ENCODE data around the gene LGI4.

LGI4 gene

GRCh38 chr19:35134601-35135242, at the start of gene LGI4:
Gene LGI4, minus strand, starts transcription at chr19:35135059. Its CDS starts 379 bp downstream, at chr19:35134680.
- DNase-seq (ENCODE audit: low spot score), result no peak

- DNase-seq (ENCODE audit: low spot score), result no peak
Observed at GRCh38 chr19:35184267-35184666, 49.4 kb upstream of the LGI4 start.

- no peak for DNase-seq (ENCODE audit: low spot score)
Observed at GRCh38 chr19:35181387-35181786, 46.5 kb upstream of the LGI4 start.

- no peak for DNase-seq (ENCODE audit: low spot score)
Observed at GRCh38 chr19:35179830-35180229, 45.0 kb upstream of the LGI4 start.

DNA sequence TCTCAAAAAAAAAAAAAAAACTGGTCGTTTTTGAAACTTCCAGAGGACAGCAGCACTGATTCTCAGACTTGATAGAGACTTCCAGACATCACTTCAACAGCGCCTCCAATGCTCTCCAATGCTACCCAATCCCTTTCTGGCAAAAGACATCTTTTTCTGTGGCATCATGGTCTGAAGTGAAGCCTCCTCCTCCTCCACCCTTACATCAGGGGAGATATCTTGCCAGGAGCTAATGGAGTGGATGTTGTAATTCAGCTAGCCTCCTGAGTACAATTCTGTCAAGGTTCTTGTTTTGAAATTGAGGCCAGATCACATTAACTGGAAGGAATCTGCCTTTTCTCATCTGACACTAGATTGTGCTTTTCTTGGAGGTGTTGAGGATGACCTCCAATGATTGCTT, 43.8 kb upstream of the LGI4 start:
- DNase-seq (ENCODE audit: low spot score), result no peak

GRCh38 chr19:35177377-35178274, 42.8 kb upstream of the LGI4 start:
- DNase-seq (ENCODE audit: low spot score), result no peak

DNA sequence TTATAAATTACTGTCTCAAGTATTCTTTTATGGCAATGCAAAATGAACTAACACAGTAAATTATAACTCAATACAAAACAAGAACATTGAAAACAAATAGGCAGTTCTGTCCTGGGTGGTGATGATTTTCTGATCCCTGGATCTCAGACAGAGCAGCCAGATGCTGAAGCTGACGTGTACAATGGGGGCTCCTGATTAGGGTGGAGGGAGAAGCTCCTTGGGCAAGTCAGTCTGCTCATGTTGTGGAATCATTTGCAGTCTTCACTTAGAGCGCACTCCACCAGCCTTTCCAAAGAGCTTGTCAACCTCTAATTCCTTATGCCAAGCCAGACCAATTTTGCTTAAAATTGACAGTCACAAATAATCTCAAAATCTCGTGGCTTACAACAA, 41.3 kb upstream of the LGI4 start:
- no peak for DNase-seq (ENCODE audit: low spot score)

- no peak for DNase-seq (ENCODE audit: low spot score)
Observed at GRCh38 chr19:35174226-35174625, 39.4 kb upstream of the LGI4 start.

- no peak for DNase-seq (ENCODE audit: low spot score)
Observed at GRCh38 chr19:35171730-35172129, 36.9 kb upstream of the LGI4 start.

DNA sequence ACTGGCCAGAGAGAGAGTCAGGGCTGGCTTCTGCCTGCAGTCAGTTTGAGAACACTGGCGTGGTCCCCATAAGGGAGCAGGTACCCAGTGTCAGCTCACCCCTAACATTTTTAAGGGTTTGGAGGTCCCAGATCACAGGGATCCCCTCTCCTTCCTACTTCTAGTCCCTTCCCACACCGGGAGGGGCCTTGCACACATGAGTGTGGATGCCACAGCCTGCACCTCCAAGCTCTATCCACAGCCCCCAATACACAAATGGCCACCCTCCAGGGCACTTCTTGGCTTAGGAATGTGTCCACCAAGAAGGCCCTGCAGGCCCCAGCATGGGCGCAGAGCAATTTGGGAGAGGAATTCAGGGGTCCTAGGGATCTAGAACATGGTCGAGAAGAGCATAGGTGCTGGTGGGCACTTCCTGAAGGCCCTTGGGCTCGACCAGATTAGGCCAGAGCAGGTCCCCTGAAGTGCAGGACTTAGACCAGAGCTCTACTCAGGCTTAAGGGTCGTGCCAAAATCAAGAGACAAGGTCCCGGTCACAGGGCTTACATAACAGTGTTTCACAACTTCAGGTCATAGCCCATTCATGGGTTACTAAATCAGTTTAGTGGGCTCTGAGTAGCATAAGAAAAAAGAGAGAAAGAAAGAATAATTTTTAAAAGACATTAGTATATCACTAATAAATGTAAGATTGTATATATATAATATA, 35.7 kb upstream of the LGI4 start:
- DNase-seq (ENCODE audit: low spot score), result no peak

DNA sequence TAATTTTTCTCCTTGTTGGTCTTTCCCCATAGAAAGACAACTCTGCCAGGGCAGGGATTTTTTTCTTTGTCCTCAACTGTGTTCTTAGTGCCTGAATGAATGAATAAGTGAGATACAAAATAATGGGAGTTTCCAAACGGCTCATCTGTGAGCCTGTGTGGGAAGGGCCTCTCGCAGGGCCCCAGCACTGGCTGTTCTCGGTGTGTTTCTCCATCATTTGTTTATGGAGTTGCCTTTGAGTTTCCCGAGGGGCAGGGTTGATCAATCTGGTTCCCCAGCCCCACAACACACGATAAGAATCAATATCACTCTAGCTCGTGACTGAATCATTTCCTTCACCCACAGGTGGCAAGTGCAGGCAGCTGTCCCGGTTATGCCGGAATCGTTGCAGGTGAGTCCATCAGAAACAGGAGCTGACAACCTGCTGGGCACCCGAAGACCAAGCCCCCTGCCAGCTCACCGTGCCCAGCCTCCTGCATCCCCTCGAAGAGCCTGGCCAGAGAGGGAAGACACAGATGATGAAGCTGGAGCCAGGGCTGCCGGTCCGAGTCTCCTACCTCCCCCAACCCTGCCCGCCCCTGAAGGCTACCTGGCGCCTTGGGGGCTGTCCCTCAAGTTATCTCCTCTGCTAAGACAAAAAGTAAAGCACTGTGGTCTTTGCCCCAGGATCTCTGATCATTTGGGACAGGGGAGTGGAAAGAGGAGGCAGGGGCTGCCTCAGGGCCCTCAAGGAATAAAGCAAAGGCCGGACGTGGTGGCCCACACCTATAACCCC, 34.5 kb upstream of the LGI4 start:
- DNase-seq (ENCODE audit: low spot score), result no peak

DNA sequence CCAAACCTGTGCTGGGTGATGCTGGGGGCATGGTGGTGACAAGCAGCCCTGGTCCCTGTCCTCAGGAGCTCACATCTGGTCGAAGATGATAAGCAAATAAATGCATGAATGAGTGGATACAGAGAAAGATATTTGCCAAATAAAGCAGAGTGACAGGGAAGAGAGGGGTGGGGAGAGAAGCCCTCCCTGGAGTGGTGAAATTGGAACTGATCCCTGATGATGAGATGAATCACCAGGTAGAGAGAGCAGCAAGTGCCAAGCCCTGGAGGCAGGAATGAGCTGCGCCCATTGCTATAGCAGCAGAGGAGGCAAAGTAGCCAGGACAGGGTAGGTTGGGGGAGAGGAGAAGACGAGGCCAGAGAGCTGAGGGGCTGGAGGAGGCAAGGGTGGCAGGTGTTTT, 33.3 kb upstream of the LGI4 start:
- no peak for DNase-seq (ENCODE audit: low spot score)

DNA sequence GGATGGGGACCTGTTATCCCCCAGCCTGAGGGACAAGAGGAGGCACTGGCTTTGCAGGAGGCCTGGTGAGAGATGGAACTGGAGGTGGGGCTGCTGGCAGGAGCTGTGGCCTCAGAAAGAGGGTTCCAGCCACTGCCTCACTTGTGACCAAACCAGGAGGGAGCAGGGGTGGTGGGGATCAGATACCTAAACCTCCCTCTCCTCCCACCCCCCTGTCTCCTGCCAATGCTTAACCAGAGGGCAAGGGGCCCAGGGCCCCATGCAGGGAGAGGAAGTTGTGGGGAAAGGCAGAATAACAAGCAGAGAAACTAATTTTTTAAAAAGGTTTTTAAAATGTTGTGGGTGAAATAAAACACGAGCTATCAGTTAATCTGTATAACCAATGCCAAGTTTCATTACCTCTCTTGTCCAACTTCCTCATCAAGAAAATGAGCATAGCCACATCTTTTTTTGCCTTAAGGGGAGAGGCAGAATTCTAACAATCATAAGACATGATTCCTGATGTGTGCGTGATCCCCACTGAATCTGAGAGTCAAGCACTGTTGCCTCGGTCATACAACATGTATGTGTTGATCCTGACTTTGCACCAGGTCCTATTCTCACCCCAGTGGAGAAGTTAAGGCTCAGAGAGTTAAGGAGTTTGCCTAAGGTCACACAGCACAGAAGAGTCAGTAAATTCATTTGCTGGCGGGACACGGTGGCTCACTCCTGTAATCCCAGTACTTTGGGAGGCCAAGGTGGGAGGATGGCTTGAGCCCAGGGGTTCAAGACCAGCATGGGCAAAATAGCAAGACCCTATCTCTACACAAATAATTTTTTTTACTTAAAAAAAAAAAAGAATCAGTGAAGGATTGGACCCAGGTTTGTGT, 32.6 kb upstream of the LGI4 start:
- no peak for DNase-seq (ENCODE audit: low spot score)

DNA sequence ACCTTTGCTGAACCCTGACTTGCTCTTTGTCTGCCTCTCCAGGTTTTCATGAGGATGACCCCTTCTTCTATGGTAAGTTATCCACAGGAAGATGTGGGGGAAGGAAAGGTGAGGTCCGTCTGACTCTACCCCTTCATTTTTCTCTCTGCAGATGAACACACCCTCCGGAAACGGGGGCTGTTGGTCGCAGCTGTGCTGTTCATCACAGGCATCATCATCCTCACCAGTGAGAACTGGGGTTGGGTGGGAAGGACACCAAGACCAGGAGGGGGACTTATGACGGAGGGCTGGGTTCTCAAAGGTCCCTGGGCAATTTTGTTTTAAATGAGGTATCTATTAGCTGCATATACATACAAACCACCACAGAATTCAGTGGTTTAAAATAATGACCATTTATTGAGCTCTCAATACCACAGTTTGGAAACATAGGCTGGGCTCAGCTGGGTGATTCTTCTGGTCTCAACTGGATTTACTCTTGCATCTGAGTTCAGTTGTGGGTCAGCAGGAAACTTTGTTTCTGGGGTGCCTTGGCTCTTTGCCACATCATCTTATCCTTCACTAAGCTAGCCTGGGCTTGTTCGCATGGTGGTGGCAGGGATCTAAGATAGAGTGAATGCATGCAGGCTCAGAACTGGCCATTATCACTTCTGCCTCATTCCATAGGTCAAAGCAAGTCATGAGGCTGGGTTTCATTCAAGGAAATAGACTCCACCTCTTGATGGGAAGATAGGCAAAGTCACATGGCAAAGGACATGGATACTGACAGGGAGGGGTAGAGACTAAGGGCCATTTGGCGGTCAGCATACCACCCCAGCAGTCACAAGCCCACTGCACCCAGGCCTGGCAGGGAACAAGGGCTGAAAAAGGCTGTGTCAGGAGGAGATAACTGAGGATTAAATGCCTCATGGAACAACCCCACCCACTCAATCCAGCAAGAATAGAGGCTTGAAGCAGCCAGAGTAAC, 31.5 kb upstream of the LGI4 start:
- DNase-seq (ENCODE audit: low spot score), result no peak

GRCh38 chr19:35165200-35166058, 30.6 kb upstream of the LGI4 start:
- no peak for DNase-seq (ENCODE audit: low spot score)

DNA sequence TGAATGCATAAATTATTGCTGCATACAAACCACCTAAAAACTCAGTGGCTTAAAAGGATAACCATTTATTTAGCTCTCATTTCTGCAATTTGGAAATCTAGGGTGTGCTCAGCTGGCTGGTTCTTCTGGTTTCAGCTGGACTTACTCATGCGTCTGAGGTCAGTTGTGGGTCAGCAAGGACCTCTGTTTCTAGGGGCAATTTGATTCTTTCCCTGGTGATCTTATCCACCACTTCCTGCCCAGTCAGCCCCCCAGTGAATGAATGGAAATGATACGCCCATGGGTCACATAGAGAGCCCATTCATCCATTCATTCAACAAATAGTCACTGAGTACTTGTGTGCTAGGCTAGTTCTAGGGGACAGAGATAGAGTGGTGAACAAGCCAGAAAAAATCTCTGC, 29.6 kb upstream of the LGI4 start:
- no peak for DNase-seq (ENCODE audit: low spot score)

DNA sequence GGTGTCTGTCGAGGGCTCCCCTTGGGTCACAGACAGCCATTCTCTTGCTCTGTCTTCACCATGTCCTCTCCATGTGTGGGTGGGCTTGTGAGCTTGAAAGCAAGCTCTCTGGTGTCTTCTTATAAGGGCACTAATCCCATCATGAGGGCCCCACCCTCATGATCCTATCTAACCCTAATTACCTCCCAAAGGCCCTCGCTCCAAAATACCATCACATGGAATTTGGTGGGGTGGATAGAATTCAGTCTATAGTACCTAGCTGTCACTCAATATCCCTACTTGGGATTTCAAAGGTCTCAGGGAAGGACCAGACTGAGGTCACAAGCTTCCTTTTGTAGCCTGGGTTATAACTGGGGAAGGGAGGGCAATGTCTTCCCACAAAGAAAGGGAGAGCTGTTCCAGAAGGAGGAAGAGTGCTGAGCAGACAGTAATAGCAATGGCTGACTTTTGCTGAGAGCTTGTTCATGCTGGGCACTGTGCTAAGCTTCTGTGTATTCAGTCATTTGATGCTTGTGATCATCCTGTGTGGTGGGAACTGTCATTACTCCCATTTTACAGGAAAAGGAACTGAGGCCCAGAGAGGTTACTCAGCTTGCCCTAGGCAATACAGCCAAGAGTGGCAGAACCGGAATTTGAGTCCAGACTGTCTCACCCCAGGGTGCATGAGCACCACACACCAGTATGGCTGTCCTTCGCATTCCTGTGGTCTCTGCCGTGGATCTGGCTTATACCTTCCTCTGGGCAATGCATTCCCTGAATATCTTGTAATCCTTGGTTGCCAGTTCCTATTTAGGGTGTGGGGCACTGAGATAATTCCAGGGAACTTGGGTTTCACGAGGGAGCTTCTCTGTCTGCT, 27.8 kb upstream of the LGI4 start:
- DNase-seq (ENCODE audit: low spot score), result no peak

DNA sequence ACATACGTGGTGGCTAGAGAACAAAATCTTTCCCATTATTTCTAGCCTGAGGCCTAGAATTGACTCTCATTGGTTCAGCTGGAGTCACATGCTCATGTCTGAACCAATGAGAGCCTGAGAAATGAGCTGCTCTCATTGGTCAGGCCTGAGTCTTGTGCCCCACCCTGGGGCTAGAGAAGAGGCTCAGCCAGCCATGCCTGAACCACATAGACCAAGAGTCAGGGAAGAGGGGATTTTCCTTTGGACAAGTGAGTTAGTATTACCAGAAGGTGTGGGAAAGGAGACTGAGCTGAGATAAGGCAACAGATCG, 26.5 kb upstream of the LGI4 start:
- DNase-seq (ENCODE audit: low spot score), result peak; percentile 42

All from NAMALWA (cell line).